HCT116 (cell line): ENCODE data around the gene WNT1. TPM values are rescaled to one million over a fixed set of nuclear protein-coding genes. Genes with fewer than 3 reads are reported as not detected.
A peak's percentile ranks its signal among the peaks of the same experiment; 100 is the strongest.

ENCODE experiments used
- ATAC-seq: fragments of 200-7000 bp; cut with Tn5 transposase; 2 replicates; pipeline ENCODE4 v1.9.1; 2020; ENCODE audit warnings: mild to moderate bottlenecking, moderate library complexity
- BruUV-seq: library from RNA; stranded (reverse); fragments of 400-500 nt; replicated peaks from 2 replicates; lab custom pipeline; 2021; lab: Mats Ljungman, UMichigan
- CTCF ChIA-PET: fragments of 300-600 bp; sonication (Branson Sonifier 250); formaldehyde crosslinking; loops from one replicate; lab custom pipeline; 2021; ENCODE audit warnings: antibody characterized with exemption; lab: Charles Lee
- POLR2A ChIA-PET: fragments of 300-600, 350-600 bp; sonication (Branson Sonifier 250); formaldehyde crosslinking; loops from one replicate; lab custom pipeline; 2021; ENCODE audit warnings: antibody characterized with exemption; lab: Charles Lee
- RAD21 ChIA-PET, 2 experiments: fragments of 300-600 bp; sonication (Branson Sonifier 250); formaldehyde crosslinking; loops; one replicate each; lab custom pipeline; 2023; ENCODE audit warnings: low total read pairs in 2 of 2; ENCODE audit not compliant: uncharacterized antibody in 2 of 2, unreplicated experiment in 2 of 2, low non-redundant PET in 1 of 2; lab: Charles Lee
- DNase-seq: peaks from one replicate; pipeline ENCODE4 v3.0.0-alpha.2; 2010; ENCODE audit warnings: low read depth, low spot score
- H2AFZ ChIP-seq: fragments of 200-600 bp; shearing (Covaris generic), sonication (generic); 2 replicates; pipeline ENCODE4 v1.6.1; 2017; ENCODE audit warnings: low read depth, mixed run types, mixed read lengths, antibody characterized with exemption, low read length; ENCODE audit not compliant: poor library complexity, severe bottlenecking
- H3K27ac ChIP-seq: 2 replicates; pipeline ENCODE4 v1.5.1; 2012; ENCODE audit warnings: low read depth, low read length
- H3K27me3 ChIP-seq: fragments of 200-600 bp; sonication (generic); 2 replicates; pipeline ENCODE4 v1.6.1; 2016; ENCODE audit warnings: mixed run types, low read length, mixed read lengths; ENCODE audit not compliant: insufficient read depth
- H3K36me3 ChIP-seq, 2 experiments: fragments of 200-500 bp in 1 of 2; fragments of 200-600 bp in 1 of 2; sonication (Bioruptor generic) in 1 of 2; sonication (generic) in 1 of 2; 2 replicates each; pipeline versions ENCODE4 v1.5.1 to v1.6.1; 2014 to 2016; ENCODE audit warnings: low read length in 2 of 2, inconsistent platforms in 1 of 2, mixed read lengths in 1 of 2, mixed run types in 1 of 2; ENCODE audit not compliant: insufficient read depth in 2 of 2, control insufficient read depth in 1 of 2
- H3K4me1 ChIP-seq, 2 experiments: fragments of 200-600 bp in 1 of 2; sonication (generic) in 1 of 2; 2 replicates each; pipeline versions ENCODE4 v1.5.1 to v1.6.1; 2012 to 2017; ENCODE audit warnings: low read length in 2 of 2, inconsistent platforms in 1 of 2, mild to moderate bottlenecking in 1 of 2, mixed read lengths in 1 of 2, mixed run types in 1 of 2, moderate library complexity in 1 of 2; ENCODE audit not compliant: insufficient read depth in 2 of 2, control insufficient read depth in 1 of 2
- H3K4me2 ChIP-seq: fragments of 200-600 bp; sonication (generic); 2 replicates; pipeline ENCODE4 v1.6.1; 2017; ENCODE audit warnings: mixed run types, low read length, mixed read lengths
- H3K4me3 ChIP-seq, 2 experiments: fragments of 200-600 bp in 1 of 2; sonication (generic) in 1 of 2; replicated peaks in 1 of 2; 2 replicates each; pipeline ENCODE4 v1.5.1; 2011 to 2016; ENCODE audit warnings: low read length in 2 of 2, control low read depth in 1 of 2, low read depth in 1 of 2, mild to moderate bottlenecking in 1 of 2, mixed read lengths in 1 of 2, mixed run types in 1 of 2
- H3K79me2 ChIP-seq: fragments of 200-600 bp; sonication (generic); 2 replicates; pipeline ENCODE4 v1.6.1; 2017; ENCODE audit warnings: mild to moderate bottlenecking, mixed run types, low read length, moderate library complexity, mixed read lengths; ENCODE audit not compliant: insufficient read depth
- H3K9ac ChIP-seq: fragments of 200-600 bp; sonication (generic); 2 replicates; pipeline ENCODE4 v1.6.1; 2016; ENCODE audit warnings: low read length, mixed read lengths
- H3K9me2 ChIP-seq: fragments of 200-600 bp; sonication (generic), shearing (Covaris generic); 2 replicates; pipeline ENCODE4 v1.6.1; 2017; ENCODE audit warnings: mixed run types, mild to moderate bottlenecking, moderate library complexity; ENCODE audit not compliant: insufficient read depth
- H3K9me3 ChIP-seq, 2 experiments: fragments of 200-500 bp in 1 of 2; fragments of 200-600 bp in 1 of 2; sonication (Bioruptor generic) in 1 of 2; sonication (generic) in 1 of 2; 2 replicates each; pipeline ENCODE4 v1.6.1; 2014 to 2017; ENCODE audit warnings: low read length in 2 of 2, mixed read lengths in 2 of 2, inconsistent platforms in 1 of 2, low read depth in 1 of 2, mild to moderate bottlenecking in 1 of 2, mixed run types in 1 of 2, moderate library complexity in 1 of 2; ENCODE audit not compliant: control insufficient read depth in 1 of 2, insufficient read depth in 1 of 2
- H4K20me1 ChIP-seq: fragments of 200-600 bp; sonication (generic), shearing (Covaris generic); 2 replicates; pipeline ENCODE4 v1.6.1; 2017; ENCODE audit warnings: mixed run types, mild to moderate bottlenecking, moderate library complexity; ENCODE audit not compliant: insufficient read depth
- CEBPB ChIP-seq: IDR thresholded peaks from 2 replicates; pipeline ENCODE4 v1.6.1; 2012; ENCODE audit warnings: low read depth
- CTCF ChIP-seq, 3 experiments: fragments of 200-600 bp in 1 of 3; sonication (generic) in 1 of 3; IDR thresholded peaks in 2 of 3; conservative IDR thresholded peaks in 1 of 3; 2 replicates each; pipeline ENCODE4 v1.5.1; 2012 to 2017; ENCODE audit warnings: low read depth in 2 of 3, low read length in 2 of 3, antibody characterized with exemption in 1 of 3, borderline replicate concordance in 1 of 3, control low read depth in 1 of 3, mild to moderate bottlenecking in 1 of 3, mixed read lengths in 1 of 3, mixed run types in 1 of 3, moderate library complexity in 1 of 3; ENCODE audit not compliant: insufficient read depth in 1 of 3
- ELF1 ChIP-seq: IDR thresholded peaks from 2 replicates; pipeline ENCODE4 v1.6.1; 2012; ENCODE audit warnings: low read depth, borderline replicate concordance
- EZH2 ChIP-seq: fragments of 200-600 bp; sonication (generic); IDR thresholded peaks from 2 replicates; pipeline ENCODE4 v1.6.1; 2017; ENCODE audit warnings: antibody characterized with exemption, mixed run types
- EZH2phosphoT487 ChIP-seq: fragments of 200-600 bp; IDR thresholded peaks from 2 replicates; pipeline ENCODE4 v1.6.1; 2018; ENCODE audit warnings: antibody characterized with exemption, borderline replicate concordance
- JUND ChIP-seq: IDR thresholded peaks from 2 replicates; pipeline ENCODE4 v1.6.1; 2012
- POLR2AphosphoS5 ChIP-seq: IDR thresholded peaks from 2 replicates; pipeline ENCODE4 v1.6.1; 2011; ENCODE audit warnings: mild to moderate bottlenecking, low read depth, low read length, moderate library complexity
- RAD21 ChIP-seq: IDR thresholded peaks from 2 replicates; pipeline ENCODE4 v1.6.1; 2012; ENCODE audit warnings: low read depth, mild to moderate bottlenecking
- REST ChIP-seq: IDR thresholded peaks from 2 replicates; pipeline ENCODE4 v1.6.1; 2012; ENCODE audit warnings: low read depth
- SIN3A ChIP-seq: IDR thresholded peaks from 2 replicates; pipeline ENCODE4 v1.6.1; 2012; ENCODE audit warnings: low read depth
- SP1 ChIP-seq: IDR thresholded peaks from 2 replicates; pipeline ENCODE4 v1.6.1; 2012; ENCODE audit warnings: low read depth
- YY1 ChIP-seq: IDR thresholded peaks from 2 replicates; pipeline ENCODE4 v1.6.1; 2011; ENCODE audit warnings: low read length, low read depth, moderate library complexity, mild to moderate bottlenecking; ENCODE audit not compliant: insufficient replicate concordance; ENCODE audit errors: extremely low read depth
- ZBTB33 ChIP-seq: IDR thresholded peaks from 2 replicates; pipeline ENCODE4 v1.6.1; 2011; ENCODE audit warnings: mild to moderate bottlenecking, low read length, moderate library complexity; ENCODE audit not compliant: insufficient replicate concordance; ENCODE audit errors: extremely low read depth
- ZFX ChIP-seq: fragments of 450-650 bp; IDR thresholded peaks from 2 replicates; pipeline ENCODE4 v1.6.1; 2017
- intact Hi-C: fragments of 100-400 bp; cut with micrococcal nuclease; formaldehyde crosslinking; loops from 2 replicates; pipeline ENCODE4 v1.10.0; 2022
- total RNA-seq: library from RNA; stranded (reverse); gene quantifications from one replicate; pipeline ENCODE4 v1.2.1, GENCODE V29; 2021; ENCODE audit not compliant: unreplicated experiment
- TF ChIP-seq, protein P1 (sequence below): IDR thresholded peaks from 2 replicates; pipeline ENCODE4 v1.6.1; 2012

Gene WNT1
- total RNA-seq, 1 experiment from 2014 or later = not detected

GRCh38 chr12:48970702-48971334 is 7.3 kb upstream of the WNT1 start:
- Histone ChIP-seq H3K9me3 (no peaks in the 10 kb centered on the region), H3K4me2 (peak overlapping the region; percentile 99), H3K9ac (peak overlapping the region; percentile 87), H3K4me3 (peak overlapping the region; percentile 52 to 82), H2AFZ (no peak overlapping the region), H3K36me3 (no peaks in the 10 kb centered on the region), H4K20me1 (no peaks in the 10 kb centered on the region), H3K27me3 (no peaks in the 10 kb centered on the region), H3K79me2 (peaks cover 9% of the 10 kb centered on the region; the same call in 1 of the 2 replicates), H3K27ac (peak overlapping the region; percentile 54), H3K9me2 (no peaks in the 10 kb centered on the region), H3K4me1 (peaks cover 6 to 20% of the 10 kb centered on the region in 2 experiments; a peak in 3 of 4 replicates)
- intact Hi-C loops = no loop called here
- peak; percentile 44 for ATAC-seq
- ChIA-PET CTCF (interaction anchor here (2.6 kb wide), 1 partner anchor 18 kb away, joined by 10 read pairs; no protein-coding TSS in a partner anchor), RAD21 (no interaction called here), POLR2A (no interaction called here)
- no peak for TF ChIP-seq CEBPB
- no peak for TF ChIP-seq POLR2AphosphoS5
- TF ChIP-seq, protein P1, sequence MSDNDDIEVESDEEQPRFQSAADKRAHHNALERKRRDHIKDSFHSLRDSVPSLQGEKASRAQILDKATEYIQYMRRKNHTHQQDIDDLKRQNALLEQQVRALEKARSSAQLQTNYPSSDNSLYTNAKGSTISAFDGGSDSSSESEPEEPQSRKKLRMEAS = no peak
- no peak for TF ChIP-seq CTCF (IDR thresholded peaks at IDR 0.05 in 2 of 3, conservative IDR thresholded peaks at IDR 0.05 in 1 of 3; ENCODE audit: borderline replicate concordance in 1 of 3, insufficient read depth in 1 of 3, low read depth in 2 of 3, low read length in 2 of 3)
- no peak for TF ChIP-seq EZH2phosphoT487
- TF ChIP-seq JUND = no peak
- TF ChIP-seq ELF1 = no peak
- no peak for TF ChIP-seq SP1
- no peak for TF ChIP-seq RAD21
- TF ChIP-seq EZH2 = no peak
- no peak for TF ChIP-seq YY1
- no peak for TF ChIP-seq REST
- TF ChIP-seq ZBTB33 = no peak
- TF ChIP-seq SIN3A = no peak
- TF ChIP-seq ZFX = no peak
- no peak for DNase-seq
- TSS peak; percentile 49 for BruUV-seq
